Testis (tissue), 3 donors: ENCODE results near the gene NPIPB8. TPM values are rescaled to one million over a fixed set of nuclear protein-coding genes. Genes with fewer than 3 reads are reported as not detected.
"Not testable (repeated sequence)": the region's sequence is repeated elsewhere in the genome, so short reads cannot be mapped to it uniquely, and the experiment has no call there.

Source experiments
- DNase-seq: peaks from one replicate; pipeline ENCODE4 v3.0.0-alpha.2; 2019
- H3K27ac ChIP-seq, 2 donors: fragments of 200-600 bp; sonication (generic); one replicate each; pipeline ENCODE4 v1.5.1; 2019
- H3K27me3 ChIP-seq: fragments of 200-600 bp; sonication (generic); one replicate; pipeline ENCODE4 v1.5.1; 2019
- H3K36me3 ChIP-seq: fragments of 200-600 bp; sonication (generic); one replicate; pipeline ENCODE4 v1.5.1; 2017; ENCODE audit warnings: low read depth; ENCODE audit errors: missing control alignments
- H3K4me1 ChIP-seq: fragments of 200-600 bp; sonication (generic); one replicate; pipeline ENCODE4 v1.5.1; 2019
- H3K4me3 ChIP-seq, 2 donors: fragments of 200-600 bp; sonication (generic); one replicate each; pipeline ENCODE4 v1.5.1; 2017 to 2019
- H3K9me3 ChIP-seq: fragments of 200-600 bp; sonication (generic); one replicate; pipeline ENCODE4 v1.5.1; 2017
- CTCF ChIP-seq, 3 experiments: fragments of 450-650 bp in 2 of 3; fragments of 200-600 bp in 1 of 3; sonication (generic) in 1 of 3; IDR thresholded peaks; one replicate each; pipeline ENCODE4 v1.5.1; 2016 to 2019; ENCODE audit warnings: antibody characterized with exemption in 3 of 3, mild to moderate bottlenecking in 2 of 3, moderate library complexity in 1 of 3
- POLR2A ChIP-seq: fragments of 450-650 bp; IDR thresholded peaks from one replicate; pipeline ENCODE4 v1.6.1; 2017; ENCODE audit warnings: antibody characterized with exemption, mild to moderate bottlenecking, moderate library complexity
- WGBS, 2 donors: methylation state at CpG; one replicate each; pipeline ENCODE4 v1.1.5; 2018; 5-methylcytosine and 5-hydroxymethylcytosine counted together
- intact Hi-C: fragments of 100-400 bp; cut with DNase I; formaldehyde crosslinking; loops from one replicate; pipeline ENCODE4 v1.15.1; 2023; ENCODE audit warnings: low total_unique reads
- polyA plus RNA-seq: library from polyadenylated mRNA; stranded (reverse); fragments of 350-450 nt; fragmentation: Illumina TruSeq; extraction: RNeasy Lipid Tissue Mini Kit (QIAGEN cat#74804); gene quantifications from one replicate; pipeline ENCODE4 v1.2.3, GENCODE V29; 2014; ENCODE audit warnings: low read depth, low replicate concordance; ENCODE audit not compliant: insufficient read depth
- total RNA-seq, 2 donors: library from RNA; depleted of rRNA; stranded (reverse); fragments of >200 nt; gene quantifications; one replicate each; pipeline ENCODE4 v1.2.3, GENCODE V29; 2016

The NPIPB8 gene
- total and polyA plus RNA-seq, 3 donors from 2014 or later = 5.8 to 13.5 (median 11.5) TPM

DNA sequence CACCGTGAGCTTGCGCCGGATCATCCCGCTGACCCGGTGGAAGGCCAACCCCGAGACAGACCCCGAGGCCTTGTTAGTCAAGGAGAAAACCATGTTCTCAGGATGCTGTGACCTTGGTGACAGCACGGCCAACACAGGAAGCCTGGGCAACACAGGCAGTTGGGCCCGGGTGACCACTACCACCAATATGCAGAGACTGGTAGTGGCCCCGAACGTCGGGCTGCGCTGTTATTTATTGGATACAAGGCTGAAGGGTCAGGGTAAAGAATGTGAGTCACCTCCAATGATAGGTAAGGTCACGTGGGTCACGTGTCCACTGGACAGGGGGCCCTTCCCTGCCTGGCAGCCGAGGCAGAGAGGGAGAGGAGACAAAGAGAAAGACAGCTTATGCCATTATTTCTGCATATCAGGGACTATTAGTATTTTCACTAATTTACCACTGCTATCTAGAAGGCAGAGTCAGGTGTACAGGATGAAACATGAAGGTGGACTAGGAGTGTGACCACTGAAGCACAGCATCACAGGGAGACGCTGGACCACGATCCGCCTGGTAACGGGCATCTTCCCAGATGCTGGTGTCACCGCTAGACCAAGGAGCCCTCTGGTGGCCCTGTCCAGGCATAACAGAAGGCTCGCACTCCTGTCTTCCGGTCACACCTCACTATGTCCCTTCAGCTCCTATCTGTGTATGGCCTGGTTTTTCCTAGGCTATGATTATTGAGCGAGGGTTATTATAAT is 22.2 kb upstream of the NPIPB8 start:
- intact Hi-C loops, H3K4me3 ChIP-seq: not testable (repeated sequence)
- 46 to 48% methylated on average over 16 to 17 of the region's 24 CpGs for WGBS, 2 donors

DNA sequence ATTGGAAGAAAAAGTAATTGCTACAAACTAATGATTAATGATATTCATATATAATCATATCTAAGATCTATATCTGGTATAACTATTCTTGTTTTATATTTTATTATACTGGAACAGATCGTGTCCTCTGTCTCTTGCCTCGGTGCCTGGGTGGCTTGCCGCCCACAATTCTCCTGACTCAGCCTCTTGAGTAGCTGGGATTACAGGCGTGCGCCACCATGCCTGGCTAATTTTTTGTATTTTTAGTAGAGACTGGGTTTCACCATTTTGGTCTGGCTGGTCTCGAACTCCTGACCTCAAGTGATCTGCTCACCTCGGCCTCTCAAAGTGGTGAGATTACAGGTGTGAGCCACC is 21.7 kb upstream of the NPIPB8 start:
- H3K36me3 ChIP-seq, H3K27me3 ChIP-seq, H3K27ac ChIP-seq, H3K4me1 ChIP-seq, intact Hi-C loops, H3K4me3 ChIP-seq, DNase-seq, H3K9me3 ChIP-seq: not testable (repeated sequence)
- WGBS, 2 donors = 76 to 85% methylated on average over 7 of the region's 7 CpGs

More for the DNA sequence above, 22.2 kb upstream of the NPIPB8 start:
- H3K27ac ChIP-seq, H3K4me1 ChIP-seq, H3K36me3 ChIP-seq, H3K9me3 ChIP-seq, H3K27me3 ChIP-seq: not testable (repeated sequence)
- DNase-seq = peak; percentile 80
- peak; percentile 42 to 70 (median 65) for TF ChIP-seq CTCF (IDR thresholded peaks at IDR 0.05)

GRCh38 chr16:28616636-28617035 is 21.2 kb upstream of the NPIPB8 start:
- TF ChIP-seq POLR2A = no peak
- TF ChIP-seq CTCF (IDR thresholded peaks at IDR 0.05) = no peak
- H3K36me3 ChIP-seq = no peaks in the 10 kb centered on the region
- no peaks in the 10 kb centered on the region for H3K4me1 ChIP-seq
- no peaks in the 10 kb centered on the region for H3K27me3 ChIP-seq
- DNase-seq = no peak
- no peaks in the 10 kb centered on the region for H3K9me3 ChIP-seq
- WGBS, 2 donors = 81% methylated on average over 7 of the region's 7 CpGs
- intact Hi-C loops = no loop called here
- no peak overlapping the region for H3K27ac ChIP-seq
- H3K4me3 ChIP-seq = no peak overlapping the region

- intact Hi-C loops = no loop called here
- H3K27ac ChIP-seq = no peak overlapping the region
- peaks cover 4% of the 10 kb centered on the region for H3K4me1 ChIP-seq
- no peaks in the 10 kb centered on the region for H3K36me3 ChIP-seq
- no peaks in the 10 kb centered on the region for H3K9me3 ChIP-seq
- no peak for TF ChIP-seq POLR2A
- no peak for TF ChIP-seq CTCF (IDR thresholded peaks at IDR 0.05)
- DNase-seq = no peak
- H3K4me3 ChIP-seq = no peak overlapping the region
- 55 to 57% methylated on average over 4 of the region's 4 CpGs for WGBS, 2 donors
- H3K27me3 ChIP-seq = no peaks in the 10 kb centered on the region
These were observed 20.0 kb upstream of the NPIPB8 start for GRCh38 chr16:28617874-28618273.

GRCh38 chr16:28620316-28620715 is 17.5 kb upstream of the NPIPB8 start:
- DNase-seq, H3K4me3 ChIP-seq, H3K36me3 ChIP-seq, H3K9me3 ChIP-seq, H3K27me3 ChIP-seq, H3K27ac ChIP-seq, H3K4me1 ChIP-seq: not testable (repeated sequence)
- intact Hi-C loops = loop anchor here (10.0 kb wide), 1 partner anchor 136 kb away; no protein-coding TSS in a partner anchor
- WGBS, 2 donors = 84 to 90% methylated on average over 1 of the region's 1 CpG
